HG03575 (cell line): ENCODE data around the gene SLC38A10.

Experiments used
- ATAC-seq: cut with Tn5 transposase; IDR thresholded peaks from one replicate; pipeline ENCODE4 v1.9.1; 2021; ENCODE audit not compliant: unreplicated experiment, insufficient number of reproducible peaks, low FRiP score; ENCODE audit errors: extremely low read depth

The SLC38A10 gene

GRCh38 chr17:81302861-81303333 is 7.8 kb upstream of the SLC38A10 start:
- ATAC-seq, result no peak

GRCh38 chr17:81302324-81302723 is 7.2 kb upstream of the SLC38A10 start:
- no peak for ATAC-seq

- no peak for ATAC-seq
Measured at GRCh38 chr17:81301195-81302144, 6.4 kb upstream of the SLC38A10 start.

GRCh38 chr17:81300586-81301155 is 5.6 kb upstream of the SLC38A10 start:
- no peak for ATAC-seq

DNA sequence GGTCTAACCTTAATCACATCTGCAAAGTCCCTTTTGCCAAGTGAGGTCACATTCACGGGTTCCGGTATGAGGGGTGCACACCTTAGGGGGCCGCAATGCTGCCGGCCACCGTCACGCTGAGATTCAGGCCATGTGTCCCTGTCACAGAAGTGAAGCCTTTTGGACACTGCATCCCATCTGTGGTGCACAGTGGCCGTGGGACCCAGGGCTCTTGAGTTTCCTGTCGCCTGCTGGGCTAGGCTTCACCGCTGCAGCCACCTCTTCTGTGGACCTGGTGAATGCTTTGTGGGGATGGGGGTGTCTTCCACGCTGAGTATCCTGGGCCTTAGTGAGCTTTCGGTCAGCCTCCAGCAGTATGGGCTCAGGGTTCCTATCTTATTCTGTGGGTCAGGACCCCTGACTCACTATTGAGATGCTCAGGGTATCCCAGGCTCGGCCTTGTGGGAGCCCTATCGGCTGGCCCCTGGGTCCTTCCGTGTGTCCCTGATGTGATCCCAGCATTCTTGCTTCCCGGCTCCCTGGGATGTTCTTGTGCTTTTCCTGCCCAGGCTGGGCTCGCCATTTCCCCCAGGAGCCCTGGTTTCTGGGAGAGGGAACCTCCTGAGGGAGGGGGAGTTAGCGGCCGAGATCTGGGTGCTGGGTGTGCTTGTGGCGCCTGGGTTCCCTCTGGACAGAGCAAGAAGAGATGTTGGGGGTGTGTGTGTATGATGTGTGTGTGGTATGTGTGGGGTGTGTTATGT is 4.9 kb upstream of the SLC38A10 start:
- ATAC-seq, result no peak

- ATAC-seq, result no peak
Measured at GRCh38 chr17:81298991-81299738, 4.1 kb upstream of the SLC38A10 start.

- no peak for ATAC-seq
Measured at GRCh38 chr17:81298325-81298990, 3.4 kb upstream of the SLC38A10 start.

GRCh38 chr17:81295676-81296381 is 722 bp upstream of the SLC38A10 start:
- ATAC-seq, result no peak

- no peak for ATAC-seq
Measured at GRCh38 chr17:81294512-81295030, 536 bp downstream of the SLC38A10 start.

- ATAC-seq, result no peak
Measured at GRCh38 chr17:81292450-81292849, 2.7 kb downstream of the SLC38A10 start.

- ATAC-seq, result no peak
Measured at GRCh38 chr17:81291662-81292061, 3.4 kb downstream of the SLC38A10 start.

GRCh38 chr17:81290230-81290629 is 4.9 kb downstream of the SLC38A10 start:
- ATAC-seq, result no peak

GRCh38 chr17:81289627-81290026 is 5.5 kb downstream of the SLC38A10 start:
- ATAC-seq, result no peak

DNA sequence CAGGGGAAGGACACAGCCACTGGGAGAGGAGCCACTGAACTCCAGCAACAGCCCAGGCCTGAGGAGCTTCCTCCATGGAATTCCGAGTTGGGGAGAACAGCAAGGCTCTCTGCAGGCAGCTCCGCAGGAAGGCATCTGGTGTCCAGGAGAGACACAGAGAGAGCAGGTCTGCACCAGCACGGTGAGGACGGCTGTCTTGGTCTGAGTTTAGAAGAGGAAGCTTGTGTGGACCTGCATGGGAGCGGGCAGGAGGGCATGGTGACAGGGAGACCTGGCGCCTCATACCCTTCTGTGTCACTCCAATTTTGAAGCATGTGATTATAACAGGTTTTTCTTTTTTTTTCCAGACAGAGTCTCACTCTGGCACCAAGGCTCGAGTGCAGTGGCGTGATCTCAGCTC is 6.4 kb downstream of the SLC38A10 start:
- ATAC-seq, result no peak

GRCh38 chr17:81287741-81288430 is 7.2 kb downstream of the SLC38A10 start:
- ATAC-seq, result no peak

DNA sequence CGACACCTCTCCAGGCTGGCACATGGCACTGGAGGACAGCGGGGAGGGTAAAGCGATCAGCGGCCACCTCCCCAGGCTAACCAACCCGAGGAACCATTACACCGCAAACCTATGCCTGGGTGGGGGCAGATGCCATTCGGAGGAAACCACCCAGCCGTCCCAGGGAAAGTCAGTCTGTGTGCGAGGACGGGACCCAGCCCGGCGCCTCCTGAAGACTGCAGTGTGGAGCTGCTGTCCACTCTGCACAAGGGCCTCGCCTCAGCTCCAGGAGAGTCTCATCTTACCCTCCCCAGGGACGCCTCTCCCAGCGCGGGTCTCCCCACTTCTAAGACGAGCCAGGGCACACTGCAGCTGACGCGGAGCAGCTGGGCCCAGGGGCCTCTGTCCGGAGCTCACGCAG is 8.0 kb downstream of the SLC38A10 start:
- ATAC-seq, result no peak

DNA sequence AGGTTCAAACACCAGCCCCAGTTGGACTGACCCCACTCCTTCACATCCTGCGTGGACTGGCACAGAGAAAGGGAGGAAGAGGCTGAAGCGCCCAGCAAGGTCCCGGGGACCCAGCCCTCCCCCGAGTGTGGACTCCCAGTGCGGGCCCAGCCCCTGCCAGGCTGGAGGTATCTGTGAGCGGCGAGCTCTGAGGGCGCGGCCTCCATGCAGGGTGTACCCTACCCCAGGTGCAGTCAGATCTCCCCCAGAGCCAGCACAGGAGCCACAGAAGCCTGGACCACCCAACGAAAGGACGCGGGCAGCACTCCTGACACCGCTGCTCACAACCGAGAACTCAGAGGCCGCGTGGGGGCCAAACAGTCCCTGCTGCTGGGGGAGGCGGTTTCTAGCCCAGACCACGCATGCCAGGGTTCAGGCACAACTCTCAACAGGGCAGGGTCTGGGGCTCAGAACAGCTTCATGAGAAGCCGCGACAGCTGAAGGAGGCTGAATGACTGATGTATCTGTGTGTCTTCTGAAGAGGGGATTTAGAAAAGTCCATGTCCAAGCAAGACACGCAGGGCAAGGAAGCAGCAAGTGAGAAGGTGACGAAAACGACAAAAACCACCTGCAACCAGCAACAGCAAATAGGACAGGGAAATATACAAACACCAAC is 8.5 kb downstream of the SLC38A10 start:
- ATAC-seq, result no peak
